ENCODE measurements around the gene MAS1.

MAS1 gene

GRCh38 chr6:159906400-159906799 is 15.6 kb downstream of the MAS1 start:
- no peak for TF ChIP-seq PATZ1 (CRISPR knock-in tag; IDR thresholded peaks at IDR 0.05; ENCODE audit: borderline replicate concordance)
- no peak for TF ChIP-seq CREB5 (CRISPR knock-in tag; IDR thresholded peaks at IDR 0.05; ENCODE audit: low read depth)
- no peak for TF ChIP-seq ZNF8 (CRISPR knock-in tag; IDR thresholded peaks at IDR 0.05)
- TF ChIP-seq TOX (CRISPR knock-in tag; IDR thresholded peaks at IDR 0.05; ENCODE audit: borderline replicate concordance): no peak
- no peak for TF ChIP-seq CSRNP3 (CRISPR knock-in tag; IDR thresholded peaks at IDR 0.05)
- no peak for ATAC-seq

- TF ChIP-seq ZNF70 (CRISPR knock-in tag; IDR thresholded peaks at IDR 0.05) (no peak), GLIS3 (CRISPR knock-in tag; IDR thresholded peaks at IDR 0.05) (no peak), ESRRG (CRISPR knock-in tag; IDR thresholded peaks at IDR 0.05) (no peak), SNAI2 (CRISPR knock-in tag; IDR thresholded peaks at IDR 0.05) (no peak), RARB (CRISPR knock-in tag; IDR thresholded peaks at IDR 0.05) (no peak), TCF4 (CRISPR knock-in tag; IDR thresholded peaks at IDR 0.05; ENCODE audit: borderline replicate concordance) (no peak), TSHZ2 (CRISPR knock-in tag; IDR thresholded peaks at IDR 0.05) (no peak), POU6F1 (CRISPR knock-in tag; IDR thresholded peaks at IDR 0.05; ENCODE audit: borderline replicate concordance, low read depth) (no peak), CREB5 (CRISPR knock-in tag; IDR thresholded peaks at IDR 0.05; ENCODE audit: low read depth) (no peak), PPARA (CRISPR knock-in tag; IDR thresholded peaks at IDR 0.05; ENCODE audit: borderline replicate concordance) (no peak), OSR1 (CRISPR knock-in tag; IDR thresholded peaks at IDR 0.05) (no peak), PATZ1 (CRISPR knock-in tag; IDR thresholded peaks at IDR 0.05; ENCODE audit: borderline replicate concordance) (no peak)
- ATAC-seq: no peak
Observed at GRCh38 chr6:159908535-159908934, 17.7 kb downstream of the MAS1 start.

- ATAC-seq: no peak
- TF ChIP-seq ISL1 (CRISPR knock-in tag; IDR thresholded peaks at IDR 0.05): no peak
- TF ChIP-seq ZNF8 (CRISPR knock-in tag; IDR thresholded peaks at IDR 0.05): no peak
- TF ChIP-seq ZNF70 (CRISPR knock-in tag; IDR thresholded peaks at IDR 0.05): no peak
- TF ChIP-seq ZFP30 (CRISPR knock-in tag; IDR thresholded peaks at IDR 0.05): no peak
- TF ChIP-seq CSDC2 (CRISPR knock-in tag; IDR thresholded peaks at IDR 0.05): no peak
- TF ChIP-seq OSR1 (CRISPR knock-in tag; IDR thresholded peaks at IDR 0.05): no peak
- no peak for TF ChIP-seq TOX (CRISPR knock-in tag; IDR thresholded peaks at IDR 0.05; ENCODE audit: borderline replicate concordance)
- no peak for TF ChIP-seq CSRNP3 (CRISPR knock-in tag; IDR thresholded peaks at IDR 0.05)
- no peak for TF ChIP-seq ARNTL (CRISPR knock-in tag; IDR thresholded peaks at IDR 0.05; ENCODE audit: borderline replicate concordance, low read depth)
- no peak for TF ChIP-seq RARB (CRISPR knock-in tag; IDR thresholded peaks at IDR 0.05)
- TF ChIP-seq GLIS3 (CRISPR knock-in tag; IDR thresholded peaks at IDR 0.05): no peak
- TF ChIP-seq SNAI2 (CRISPR knock-in tag; IDR thresholded peaks at IDR 0.05): no peak
- no peak for TF ChIP-seq ESRRG (CRISPR knock-in tag; IDR thresholded peaks at IDR 0.05)
- TF ChIP-seq POU6F1 (CRISPR knock-in tag; IDR thresholded peaks at IDR 0.05; ENCODE audit: borderline replicate concordance, low read depth): no peak
Observed at GRCh38 chr6:159908979-159909378, 18.2 kb downstream of the MAS1 start.
